GM23338 (cell line): ENCODE results near the gene SELENOF. TPM values are rescaled to one million over a fixed set of nuclear protein-coding genes. Genes with fewer than 3 reads are reported as not detected.

Experiments used
- ATAC-seq: fragments of 200-7000 bp; cut with Tn5 transposase; 3 replicates; pipeline ENCODE4 v1.9.1; 2020
- DNase-seq: peaks from one replicate; pipeline ENCODE4 v3.0.0-alpha.2; 2015; ENCODE audit warnings: low spot score
- H2AFZ ChIP-seq: fragments of 200-600 bp; sonication (generic); 2 replicates; pipeline ENCODE4 v1.8.0; 2016; ENCODE audit warnings: antibody characterized with exemption, mild to moderate bottlenecking, moderate library complexity
- H3F3A ChIP-seq: fragments of 200-600 bp; sonication (generic); replicated peaks from 2 replicates; pipeline ENCODE4 v1.8.0; 2017; ENCODE audit warnings: antibody characterized with exemption, mixed run types, low read depth
- H3K27ac ChIP-seq: fragments of 200-600 bp; sonication (generic); 2 replicates; pipeline ENCODE4 v1.6.1; 2016; ENCODE audit warnings: low read depth
- H3K27me3 ChIP-seq: fragments of 200-600 bp; sonication (generic); 2 replicates; pipeline ENCODE4 v1.8.0; 2016; ENCODE audit warnings: mild to moderate bottlenecking, mixed run types, moderate library complexity; ENCODE audit not compliant: insufficient read depth
- H3K36me3 ChIP-seq: fragments of 200-600 bp; sonication (generic); 2 replicates; pipeline ENCODE4 v1.8.0; 2016; ENCODE audit warnings: mild to moderate bottlenecking; ENCODE audit not compliant: insufficient read depth
- H3K4me1 ChIP-seq: fragments of 200-600 bp; sonication (generic); 2 replicates; pipeline ENCODE4 v1.8.0; 2016; ENCODE audit warnings: mild to moderate bottlenecking, moderate library complexity; ENCODE audit not compliant: insufficient read depth
- H3K4me2 ChIP-seq: fragments of 200-600 bp; sonication (generic); 2 replicates; pipeline ENCODE4 v1.7.1; 2017; ENCODE audit warnings: mixed run types
- H3K4me3 ChIP-seq: fragments of 200-600 bp; sonication (generic); 2 replicates; pipeline ENCODE4 v1.6.1; 2016; ENCODE audit warnings: mixed run types
- H3K79me2 ChIP-seq: fragments of 200-600 bp; sonication (generic); replicated peaks from 2 replicates; pipeline ENCODE4 v1.8.0; 2017; ENCODE audit warnings: mild to moderate bottlenecking; ENCODE audit not compliant: insufficient read depth
- H3K9me2 ChIP-seq: fragments of 200-600 bp; sonication (generic); 2 replicates; pipeline ENCODE4 v1.8.0; 2017; ENCODE audit not compliant: insufficient read depth
- H4K20me1 ChIP-seq: fragments of 200-600 bp; sonication (generic); replicated peaks from 2 replicates; pipeline ENCODE4 v1.8.0; 2017; ENCODE audit warnings: mild to moderate bottlenecking; ENCODE audit not compliant: insufficient read depth
- H3K27ac Mint-ChIP-seq: 2 replicates; pipeline ENCODE4 v1.8.0; 2020; ENCODE audit warnings: inconsistent platforms, mild to moderate bottlenecking, moderate library complexity, mixed read lengths
- H3K27me3 Mint-ChIP-seq: 3 replicates; pipeline ENCODE4 v1.8.0; 2022; ENCODE audit warnings: low read depth, mild to moderate bottlenecking, moderate library complexity, mixed read lengths, inconsistent platforms; ENCODE audit not compliant: insufficient read depth, poor library complexity
- H3K36me3 Mint-ChIP-seq: 3 replicates; pipeline ENCODE4 v1.8.0; 2021; ENCODE audit warnings: low read depth, mild to moderate bottlenecking, inconsistent platforms, moderate library complexity, mixed read lengths
- H3K4me1 Mint-ChIP-seq: 3 replicates; pipeline ENCODE4 v1.8.0; 2020; ENCODE audit warnings: mild to moderate bottlenecking, inconsistent platforms, mixed read lengths
- H3K4me3 Mint-ChIP-seq: 3 replicates; pipeline ENCODE4 v1.8.0; 2021; ENCODE audit warnings: moderate library complexity, mild to moderate bottlenecking, inconsistent platforms, mixed read lengths
- H3K9me3 Mint-ChIP-seq: 3 replicates; pipeline ENCODE4 v1.8.0; 2020; ENCODE audit warnings: moderate library complexity, mild to moderate bottlenecking, inconsistent platforms, mixed read lengths
- EZH2 ChIP-seq: fragments of 200-600 bp; sonication (generic); IDR thresholded peaks from one replicate; pipeline ENCODE4 v1.8.0; 2017; ENCODE audit warnings: antibody characterized with exemption, mild to moderate bottlenecking, low read depth; ENCODE audit not compliant: unreplicated experiment
- EZH2phosphoT487 ChIP-seq: fragments of 200-600 bp; sonication (generic); IDR thresholded peaks from one replicate; pipeline ENCODE4 v1.8.1; 2018; ENCODE audit warnings: antibody characterized with exemption; ENCODE audit not compliant: unreplicated experiment
- JUNB ChIP-seq: IDR thresholded peaks from one replicate; pipeline ENCODE4 v1.6.1; 2016; ENCODE audit warnings: antibody characterized with exemption; ENCODE audit not compliant: unreplicated experiment
- NANOG ChIP-seq: IDR thresholded peaks from 2 replicates; pipeline ENCODE4 v1.6.1; 2016; ENCODE audit warnings: antibody characterized with exemption, borderline replicate concordance
- STAT1 ChIP-seq: IDR thresholded peaks from one replicate; pipeline ENCODE4 v1.6.1; 2016; ENCODE audit warnings: antibody characterized with exemption; ENCODE audit not compliant: unreplicated experiment
- ZNF114 ChIP-seq: fragments of 250-450 bp; sonication (Bioruptor Pico); IDR thresholded peaks from 2 replicates; pipeline ENCODE4 v1.5.0; 2020; ENCODE audit warnings: mild to moderate bottlenecking, moderate library complexity
- ZNF331 ChIP-seq: fragments of 250-450 bp; sonication (Bioruptor Pico); IDR thresholded peaks from 2 replicates; pipeline ENCODE4 v1.5.0; 2020; ENCODE audit warnings: low read depth, mild to moderate bottlenecking, moderate library complexity
- ZNF462 ChIP-seq: fragments of 250-450 bp; sonication (Bioruptor Pico); IDR thresholded peaks from 2 replicates; pipeline ENCODE4 v1.5.0; 2020; ENCODE audit warnings: mild to moderate bottlenecking, moderate library complexity
- polyA plus RNA-seq: library from polyadenylated mRNA; unstranded; fragments of >200 nt; fragmentation: Nextera tagmentation; extraction: Ambion mirVana; gene quantifications from 2 replicates; pipeline ENCODE4 v1.2.1, GENCODE V29; 2016
- total RNA-seq: library from RNA; depleted of rRNA; stranded (reverse); fragments of >200 nt; shearing (Covaris generic); gene quantifications from 2 replicates; pipeline ENCODE4 v1.2.3, GENCODE V29; 2014
- TF ChIP-seq, protein P1 (sequence below): IDR thresholded peaks from 2 replicates; pipeline ENCODE4 v1.6.1; 2016; ENCODE audit warnings: antibody characterized with exemption
- TF ChIP-seq, protein P2 (sequence below), 2 experiments: fragments of 200-600 bp in 1 of 2; sonication (generic) in 1 of 2; conservative IDR thresholded peaks; 2 replicates each; pipeline versions ENCODE4 v1.5.1 to v1.6.1; 2016 to 2017; ENCODE audit warnings: antibody characterized with exemption in 2 of 2, low read depth in 2 of 2, mild to moderate bottlenecking in 2 of 2, moderate library complexity in 1 of 2

Gene SELENOF
- total and polyA plus RNA-seq, 2 experiments from 2014 or later = 113 to 142 TPM

DNA sequence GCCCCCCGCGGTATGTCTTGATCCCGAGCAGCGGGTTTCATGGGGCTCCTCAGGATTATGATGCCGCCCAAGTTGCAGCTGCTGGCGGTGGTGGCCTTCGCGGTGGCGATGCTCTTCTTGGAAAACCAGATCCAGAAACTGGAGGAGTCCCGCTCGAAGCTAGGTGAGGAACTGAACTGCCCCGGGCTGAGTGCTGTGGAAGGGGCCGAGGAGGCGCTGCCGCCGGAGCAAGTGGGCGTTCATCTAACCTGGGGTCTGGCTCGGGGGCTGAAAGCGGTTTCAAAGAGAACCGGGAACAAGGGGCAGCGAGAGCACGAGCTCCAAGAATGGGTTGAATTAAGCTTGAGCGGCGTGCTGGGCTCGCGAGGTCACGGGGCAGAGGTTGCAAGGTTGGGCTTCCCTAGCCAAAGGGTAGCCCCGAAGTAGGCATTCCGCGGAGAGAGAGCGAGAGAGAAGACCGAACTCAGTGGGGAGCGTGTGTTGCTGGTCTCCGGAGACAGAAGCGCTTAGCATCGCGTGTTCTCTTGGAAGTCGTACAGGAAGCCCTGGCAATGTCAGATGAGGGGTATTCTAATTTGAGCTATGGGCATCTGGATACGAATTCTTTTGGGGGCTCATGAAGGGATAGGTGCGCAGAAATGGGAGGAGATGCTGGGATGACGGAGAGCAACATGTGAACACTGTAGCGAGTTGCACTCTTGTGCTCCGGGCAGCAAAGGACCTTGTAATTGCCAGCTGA is 1.2 kb upstream of the SELENOF start:
- Histone ChIP-seq H4K20me1 (peaks cover 21% of the 10 kb centered on the region), H3K27me3 (no peaks in the 10 kb centered on the region), H3K9me2 (no peaks in the 10 kb centered on the region), H3K4me2 (peak overlapping the region; percentile 92), H3K4me1 (peaks cover 10% of the 10 kb centered on the region), H3F3A (no peaks in the 10 kb centered on the region; the same call in 1 of the 2 replicates), H3K36me3 (no peaks in the 10 kb centered on the region), H2AFZ (peak overlapping the region; percentile 38), H3K27ac (peak overlapping the region; percentile 96), H3K79me2 (peaks cover 85% of the 10 kb centered on the region), H3K4me3 (peak overlapping the region; percentile 85)
- TF ChIP-seq, protein P1, sequence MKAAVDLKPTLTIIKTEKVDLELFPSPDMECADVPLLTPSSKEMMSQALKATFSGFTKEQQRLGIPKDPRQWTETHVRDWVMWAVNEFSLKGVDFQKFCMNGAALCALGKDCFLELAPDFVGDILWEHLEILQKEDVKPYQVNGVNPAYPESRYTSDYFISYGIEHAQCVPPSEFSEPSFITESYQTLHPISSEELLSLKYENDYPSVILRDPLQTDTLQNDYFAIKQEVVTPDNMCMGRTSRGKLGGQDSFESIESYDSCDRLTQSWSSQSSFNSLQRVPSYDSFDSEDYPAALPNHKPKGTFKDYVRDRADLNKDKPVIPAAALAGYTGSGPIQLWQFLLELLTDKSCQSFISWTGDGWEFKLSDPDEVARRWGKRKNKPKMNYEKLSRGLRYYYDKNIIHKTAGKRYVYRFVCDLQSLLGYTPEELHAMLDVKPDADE = no peak
- TF ChIP-seq ZNF462 (CRISPR knock-in tag) (no peak), JUNB (no peak), EZH2phosphoT487 (no peak), NANOG (no peak), STAT1 (no peak), EZH2 (no peak), ZNF331 (CRISPR knock-in tag) (no peak), ZNF114 (CRISPR knock-in tag) (no peak)
- TF ChIP-seq, protein P2, sequence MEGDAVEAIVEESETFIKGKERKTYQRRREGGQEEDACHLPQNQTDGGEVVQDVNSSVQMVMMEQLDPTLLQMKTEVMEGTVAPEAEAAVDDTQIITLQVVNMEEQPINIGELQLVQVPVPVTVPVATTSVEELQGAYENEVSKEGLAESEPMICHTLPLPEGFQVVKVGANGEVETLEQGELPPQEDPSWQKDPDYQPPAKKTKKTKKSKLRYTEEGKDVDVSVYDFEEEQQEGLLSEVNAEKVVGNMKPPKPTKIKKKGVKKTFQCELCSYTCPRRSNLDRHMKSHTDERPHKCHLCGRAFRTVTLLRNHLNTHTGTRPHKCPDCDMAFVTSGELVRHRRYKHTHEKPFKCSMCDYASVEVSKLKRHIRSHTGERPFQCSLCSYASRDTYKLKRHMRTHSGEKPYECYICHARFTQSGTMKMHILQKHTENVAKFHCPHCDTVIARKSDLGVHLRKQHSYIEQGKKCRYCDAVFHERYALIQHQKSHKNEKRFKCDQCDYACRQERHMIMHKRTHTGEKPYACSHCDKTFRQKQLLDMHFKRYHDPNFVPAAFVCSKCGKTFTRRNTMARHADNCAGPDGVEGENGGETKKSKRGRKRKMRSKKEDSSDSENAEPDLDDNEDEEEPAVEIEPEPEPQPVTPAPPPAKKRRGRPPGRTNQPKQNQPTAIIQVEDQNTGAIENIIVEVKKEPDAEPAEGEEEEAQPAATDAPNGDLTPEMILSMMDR (conservative IDR thresholded peaks at IDR 0.05; ENCODE audit: low read depth in 2 of 2) = no peak
- Mint-ChIP-seq H3K4me1 (peaks cover 23% of the 10 kb centered on the region), H3K27me3 (peaks cover 4% of the 10 kb centered on the region), H3K27ac (no peak overlapping the region), H3K36me3 (peaks cover 9% of the 10 kb centered on the region), H3K9me3 (no peaks in the 10 kb centered on the region), H3K4me3 (no peak overlapping the region)
- peak; percentile 84 for DNase-seq
- peak; percentile 59 for ATAC-seq
